CD4-positive, alpha-beta T cell treated with Interleukin-4 for 4 hours (primary cell): ENCODE measurements around the gene KIAA1671.
A peak's percentile ranks its signal among the peaks of the same experiment; 100 is the strongest.

ENCODE experiments used
- DNase-seq: peaks from one replicate; pipeline ENCODE4 v3.0.0-alpha.2; 2020

The KIAA1671 gene

GRCh38 chr22:25069758-25070481 lies 117.4 kb downstream of the KIAA1671 start:
- DNase-seq, result peak; percentile 39

DNA sequence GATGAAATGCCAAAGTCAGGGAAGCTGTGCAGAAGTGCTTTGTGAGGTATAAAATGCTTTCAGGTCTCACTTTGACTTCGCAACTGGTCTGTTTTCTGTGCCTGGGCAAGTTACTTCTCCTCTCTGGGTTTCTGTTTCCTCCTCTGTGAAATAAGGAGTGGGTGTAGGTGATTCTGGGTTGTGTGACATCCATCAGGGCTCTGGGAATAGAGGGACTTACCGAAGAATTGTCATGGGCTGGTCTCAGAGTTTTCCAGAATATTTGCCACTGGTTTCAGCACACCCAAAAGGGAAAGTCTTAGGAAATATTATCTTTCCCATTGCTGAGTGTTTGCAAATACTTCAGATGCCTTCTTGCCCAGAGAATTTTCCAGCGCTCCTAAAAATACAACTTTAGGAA lies 118.4 kb downstream of the KIAA1671 start:
- DNase-seq, result no peak

- no peak for DNase-seq
These were observed 119.2 kb downstream of the KIAA1671 start for GRCh38 chr22:25071720-25072119.

GRCh38 chr22:25072406-25072805 lies 119.9 kb downstream of the KIAA1671 start:
- DNase-seq, result no peak

DNA sequence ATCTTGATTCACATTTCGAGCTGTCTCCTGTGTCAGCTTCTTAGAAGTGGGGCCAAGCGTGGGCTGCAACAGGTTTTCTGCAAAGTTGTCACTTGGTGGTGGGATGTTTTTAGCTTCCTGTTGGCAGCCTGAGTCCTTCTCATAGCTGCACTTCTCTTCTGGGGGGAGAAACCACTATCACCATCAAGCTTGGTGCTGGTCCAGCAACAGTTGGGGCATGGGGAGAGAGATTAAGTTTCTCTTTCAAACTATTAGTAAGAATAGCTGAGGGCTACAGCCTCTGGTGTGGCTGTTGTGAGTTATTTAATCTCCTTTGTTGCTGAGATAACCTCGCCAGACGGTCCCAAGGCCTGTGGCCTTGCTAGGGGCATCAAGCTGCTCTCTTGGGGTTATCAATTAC lies 123.8 kb downstream of the KIAA1671 start:
- DNase-seq, result peak; percentile 61

DNA sequence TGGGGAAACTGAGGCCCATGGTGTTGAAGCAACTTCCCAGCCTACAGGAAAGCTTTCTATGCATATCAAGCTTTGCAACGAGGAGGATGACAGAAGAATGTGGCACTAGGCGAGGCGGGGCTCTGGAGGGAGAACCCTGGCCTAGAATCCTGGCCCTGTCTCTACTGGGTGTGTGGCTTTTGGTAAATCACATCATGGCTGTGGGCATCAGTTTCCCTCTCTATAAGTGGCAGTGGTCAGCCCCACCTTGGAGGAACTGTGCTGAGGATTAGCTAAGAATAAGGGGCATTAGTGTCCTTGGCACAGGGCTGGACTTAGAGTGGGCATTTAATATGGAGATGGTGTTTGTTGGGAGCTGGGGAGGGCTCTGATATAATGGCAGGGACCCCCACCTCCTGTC lies 124.5 kb downstream of the KIAA1671 start:
- no peak for DNase-seq

DNA sequence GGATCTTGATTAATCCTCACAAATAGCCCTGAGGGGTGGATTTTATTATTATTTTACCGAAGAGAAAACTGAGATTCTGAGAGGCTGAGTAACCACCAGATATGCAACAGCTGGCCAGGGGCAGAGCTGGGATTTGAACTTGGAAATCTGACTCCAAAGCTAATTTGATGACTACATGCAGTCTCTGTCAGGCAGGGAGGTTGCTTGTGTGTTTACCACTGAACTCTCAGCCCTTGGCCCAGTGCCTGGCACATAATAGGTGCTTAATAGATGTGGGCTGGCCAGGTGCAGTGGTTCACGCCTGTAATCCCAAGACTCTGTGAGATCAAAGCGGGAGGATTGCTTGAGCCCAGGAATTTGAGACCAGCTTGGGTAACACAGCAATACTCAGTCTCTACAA lies 125.4 kb downstream of the KIAA1671 start:
- no peak for DNase-seq

GRCh38 chr22:25078591-25078990 lies 126.1 kb downstream of the KIAA1671 start:
- no peak for DNase-seq

DNA sequence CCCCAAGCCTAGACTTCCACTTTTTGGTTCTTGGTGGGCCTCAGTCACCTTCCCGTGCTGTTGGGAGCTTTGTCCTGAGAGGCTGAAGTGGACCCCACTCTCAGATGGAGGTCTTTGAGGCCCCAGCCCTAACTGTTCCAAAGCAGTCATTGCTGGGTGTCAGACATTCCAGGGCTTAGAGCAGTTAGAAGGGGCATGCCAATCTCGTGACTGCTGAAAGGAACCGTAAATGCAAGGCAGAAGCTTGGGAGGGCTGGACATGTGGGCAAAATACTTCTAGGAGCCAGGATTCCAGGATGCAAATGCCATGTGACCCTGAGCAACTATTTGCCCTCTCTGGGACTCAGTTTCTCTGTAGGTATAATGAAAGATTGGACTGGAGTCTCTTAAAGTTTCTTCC lies 128.3 kb downstream of the KIAA1671 start:
- no peak for DNase-seq

DNA sequence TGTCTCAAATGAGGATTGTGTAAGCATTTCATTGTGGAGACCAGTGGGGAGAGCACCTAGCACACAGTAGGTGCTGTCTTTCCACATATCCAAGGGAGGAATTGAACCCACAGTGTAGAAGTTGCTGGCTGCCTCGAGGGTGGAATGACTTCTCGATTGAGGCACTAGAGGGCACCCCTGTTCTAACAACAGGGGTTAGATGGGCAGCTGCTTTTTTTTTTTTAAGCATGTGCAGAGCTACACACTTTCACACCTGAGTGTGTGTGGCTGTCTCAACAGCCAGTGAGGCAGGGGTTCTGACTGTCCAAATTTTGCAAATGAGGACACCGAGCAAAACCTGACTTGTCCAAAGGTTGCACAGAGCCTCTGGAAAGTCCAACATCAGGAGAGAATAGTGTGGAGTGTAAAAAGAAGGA lies 128.9 kb downstream of the KIAA1671 start:
- DNase-seq, result peak; percentile 49

- DNase-seq, result no peak
These were observed 129.6 kb downstream of the KIAA1671 start for GRCh38 chr22:25082096-25082495.

DNA sequence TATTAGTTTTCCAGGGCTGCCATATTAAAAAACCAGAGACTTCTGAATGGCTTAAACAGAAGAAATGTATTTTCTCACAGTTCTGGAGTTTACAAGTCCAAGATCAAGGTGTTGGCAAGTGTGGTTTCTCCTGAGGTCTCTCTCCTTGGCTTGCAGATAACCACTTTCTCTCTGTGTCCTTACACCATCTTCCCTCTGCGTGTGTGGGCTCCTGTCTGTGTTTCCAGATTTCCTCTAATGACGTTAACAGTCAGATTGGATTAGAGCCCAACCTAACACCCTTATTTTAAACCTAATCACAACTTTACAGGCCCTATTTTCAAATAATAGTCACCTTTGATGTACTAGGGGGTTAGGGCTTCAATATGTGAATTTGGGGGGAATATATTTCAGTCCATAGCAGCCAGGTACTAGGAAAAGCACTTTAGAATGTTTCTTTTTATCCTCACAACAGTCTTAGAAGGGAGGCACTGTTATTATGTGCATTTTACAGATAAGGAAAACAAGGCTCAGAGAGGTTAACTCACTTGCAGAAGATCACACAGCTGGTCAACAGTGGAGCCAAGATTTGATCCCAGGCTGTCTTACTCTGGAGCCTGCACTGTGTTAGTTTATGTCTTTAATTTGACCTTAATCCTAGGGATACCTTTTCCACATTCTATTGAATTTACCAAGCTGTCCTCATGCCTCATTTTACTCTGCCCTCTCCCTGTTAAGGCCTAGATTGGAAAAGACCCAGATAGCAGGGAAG lies 130.7 kb downstream of the KIAA1671 start:
- no peak for DNase-seq

GRCh38 chr22:25083807-25084200 lies 131.3 kb downstream of the KIAA1671 start:
- DNase-seq, result no peak

- DNase-seq, result no peak
These were observed 132.0 kb downstream of the KIAA1671 start for GRCh38 chr22:25084405-25085107.

GRCh38 chr22:25085156-25085555 lies 132.6 kb downstream of the KIAA1671 start:
- DNase-seq, result no peak

DNA sequence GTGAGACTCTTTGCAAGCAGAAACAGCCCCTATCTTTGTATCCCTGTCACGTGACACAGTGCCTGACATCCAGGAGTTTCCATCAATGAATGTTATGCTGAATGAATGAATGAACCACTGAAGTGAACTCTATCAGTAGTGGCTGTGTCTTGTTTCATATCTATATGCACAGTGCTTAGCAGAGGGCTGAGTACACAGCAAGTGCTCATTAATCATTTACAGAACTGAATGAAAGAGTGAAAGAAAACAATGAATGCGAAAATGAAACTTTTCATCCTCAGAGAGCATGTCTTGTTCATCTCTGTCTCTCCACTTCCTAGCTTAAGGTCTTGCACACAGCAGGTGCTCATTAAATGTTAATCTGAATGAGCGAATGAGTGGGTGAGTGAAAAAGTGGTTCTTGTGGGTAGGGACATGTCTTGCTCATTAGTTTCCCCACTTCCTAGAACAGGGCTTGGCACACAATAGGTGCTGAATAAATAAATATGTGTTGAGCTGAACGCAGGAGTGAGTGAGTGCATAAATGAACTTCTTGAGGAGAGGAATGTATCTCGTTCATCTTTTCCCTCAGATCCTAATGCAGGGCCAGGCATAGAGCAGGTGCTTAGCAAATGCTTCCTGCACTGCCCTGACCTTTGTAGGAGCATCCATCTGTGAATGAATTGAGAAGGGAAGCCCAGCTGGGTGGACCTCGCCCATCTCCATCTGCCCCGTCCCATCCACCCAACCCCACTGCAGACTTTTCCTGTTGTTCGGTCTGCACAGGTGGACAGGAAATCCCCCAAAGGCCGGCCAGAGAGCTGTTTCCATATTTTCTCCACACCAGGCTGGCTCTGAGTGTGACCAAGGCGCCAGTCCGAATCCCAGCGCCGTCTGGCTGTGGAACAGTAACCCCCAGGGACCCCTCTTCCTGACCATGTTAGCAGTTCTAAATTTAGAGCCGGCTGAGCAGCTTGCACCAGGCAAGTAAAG lies 133.7 kb downstream of the KIAA1671 start:
- no peak for DNase-seq

DNA sequence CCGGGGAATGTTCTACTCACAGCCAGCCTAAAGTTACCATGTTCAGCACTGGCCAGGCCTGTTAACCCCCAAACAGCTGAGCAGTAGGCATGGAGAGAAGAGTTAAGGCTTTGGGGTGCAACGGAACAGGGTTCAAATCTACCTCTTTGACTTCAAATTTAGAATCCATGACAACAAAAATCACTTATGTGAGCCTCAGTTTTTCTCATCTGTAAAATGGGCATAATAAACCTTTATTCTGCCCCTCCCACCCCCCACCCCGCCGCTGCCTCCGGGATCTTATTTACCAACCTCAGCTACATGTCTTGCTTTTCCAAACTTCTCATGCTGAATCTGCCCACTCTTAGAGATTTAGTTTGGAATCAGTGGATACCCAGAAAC lies 134.4 kb downstream of the KIAA1671 start:
- no peak for DNase-seq

- DNase-seq, result no peak
These were observed 137.8 kb downstream of the KIAA1671 start for GRCh38 chr22:25090225-25090890.

DNA sequence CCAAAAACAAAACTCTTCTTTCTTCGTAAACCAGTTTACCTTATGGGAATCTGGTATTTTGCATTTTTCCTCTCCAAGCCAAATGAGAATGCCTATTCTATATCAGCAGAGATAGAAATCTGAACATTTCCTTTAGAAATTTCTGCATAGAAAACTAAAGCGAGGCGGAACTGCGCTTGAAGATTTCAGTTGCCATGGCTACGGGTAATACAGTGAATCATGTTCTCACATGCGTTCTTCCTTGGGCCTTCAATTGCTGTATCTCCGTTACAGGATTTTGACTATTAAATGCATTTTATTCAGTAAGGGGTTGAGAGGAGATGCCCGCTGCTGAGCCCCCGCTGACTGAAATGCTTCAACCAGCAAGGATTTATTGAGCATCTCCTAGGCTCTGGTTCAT lies 138.9 kb downstream of the KIAA1671 start:
- DNase-seq, result no peak

- no peak for DNase-seq
These were observed 139.6 kb downstream of the KIAA1671 start for GRCh38 chr22:25092119-25092518.

DNA sequence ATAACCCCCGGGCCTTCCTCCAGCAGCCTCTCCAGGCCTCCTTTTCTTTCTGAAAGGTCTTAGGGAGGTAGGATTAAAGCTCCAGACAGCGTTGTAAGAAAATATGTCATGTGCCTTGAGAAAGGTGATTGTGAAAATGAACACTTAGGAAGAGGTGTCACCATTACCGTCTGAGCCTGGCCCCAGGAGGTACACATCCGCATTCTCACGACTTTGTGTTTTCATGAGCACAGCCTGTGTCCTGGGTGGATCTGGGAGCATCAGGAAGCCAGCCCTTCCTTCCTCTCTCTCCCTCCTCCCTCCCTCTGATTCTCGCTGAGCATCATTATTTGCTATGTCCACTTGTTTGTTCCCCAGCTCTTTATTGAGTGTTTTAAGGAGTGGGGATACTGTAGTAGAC lies 142.1 kb downstream of the KIAA1671 start:
- no peak for DNase-seq

DNA sequence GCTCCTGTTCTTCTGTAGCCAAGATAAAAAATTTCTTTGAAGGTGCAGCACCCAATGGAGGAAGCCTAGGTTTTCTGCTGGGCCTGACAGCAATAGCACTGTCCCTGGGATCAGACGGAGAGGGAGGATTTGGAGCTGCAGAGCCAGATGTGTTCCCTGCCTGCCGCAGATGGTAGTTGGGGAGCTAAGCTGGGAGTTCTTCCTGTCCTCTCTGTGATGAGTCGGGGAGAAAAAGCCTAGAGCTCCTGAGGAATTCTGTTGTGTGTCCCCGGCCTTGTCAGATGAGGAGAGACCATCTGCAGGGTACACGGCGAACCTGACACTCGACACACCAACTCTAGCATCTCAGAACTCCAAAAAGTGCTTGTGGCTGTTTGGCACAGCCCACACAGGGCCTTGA lies 143.4 kb downstream of the KIAA1671 start:
- no peak for DNase-seq
